Adrenal gland (tissue), 12 donors: Measurements from ENCODE around the gene APLF. TPM values are rescaled to one million over a fixed set of nuclear protein-coding genes. Genes with fewer than 3 reads are reported as not detected.

Experiments
- DNase-seq, 7 donors: peaks; one replicate each; pipeline ENCODE4 v3.0.0-alpha.2; 2019 to 2020
- H3K27ac ChIP-seq, 5 donors: fragments of 200-600 bp; sonication (generic) in 4 of 5; 1 replicate in 3 of 5; 2 replicates in 2 of 5; pipeline versions ENCODE4 v1.5.1 to v1.8.0; 2016 to 2020; ENCODE audit warnings: mild to moderate bottlenecking in 1 of 5
- H3K27me3 ChIP-seq: fragments of 200-600 bp; 2 replicates; pipeline ENCODE4 v1.8.0; 2021
- H3K36me3 ChIP-seq, 2 donors: fragments of 200-600 bp; replicated peaks in 1 of 2; 1 replicate in 1 of 2; 2 replicates in 1 of 2; pipeline versions ENCODE4 v1.5.1 to v1.8.0; 2018 to 2022
- H3K4me1 ChIP-seq, 2 donors: fragments of 200-600 bp; replicated peaks in 1 of 2; 1 replicate in 1 of 2; 2 replicates in 1 of 2; pipeline versions ENCODE4 v1.5.1 to v1.8.0; 2018 to 2021
- H3K4me3 ChIP-seq, 4 donors: fragments of 200-600 bp; sonication (generic) in 3 of 4; one replicate each; pipeline ENCODE4 v1.5.1; 2016 to 2018
- H3K9me3 ChIP-seq, 3 donors: fragments of 200-600 bp; sonication (generic) in 1 of 3; replicated peaks in 1 of 3; 1 replicate in 2 of 3; 2 replicates in 1 of 3; pipeline versions ENCODE4 v1.5.1 to v1.8.0; 2016 to 2021
- POLR2A ChIP-seq, 2 donors: fragments of 450-650 bp; IDR thresholded peaks; one replicate each; pipeline ENCODE4 v1.6.1; 2017; ENCODE audit warnings: antibody characterized with exemption in 2 of 2, mild to moderate bottlenecking in 2 of 2, moderate library complexity in 1 of 2
- WGBS, 4 donors: extraction: QIAGEN DNeasy Blood & Tissue Kit in 2 of 4; methylation state at CpG; one replicate each; pipeline versions ENCODE4 v1.1.5 to v1.1.7; 2013 to 2017; 5-methylcytosine and 5-hydroxymethylcytosine counted together
- intact Hi-C, 2 donors: fragments of 100-400 bp; cut with DNase I; formaldehyde crosslinking; loops; one replicate each; pipeline versions ENCODE4 v1.14.1 to v1.15.0; 2022 to 2023
- polyA plus RNA-seq, 3 donors: library from polyadenylated mRNA; stranded (reverse); fragments of 200-250 nt in 2 of 3; fragments of 350-450 nt in 1 of 3; fragmentation: Illumina TruSeq in 1 of 3; extraction: RNeasy Lipid Tissue Mini Kit (QIAGEN cat#74804) in 1 of 3; gene quantifications; one replicate each; pipeline ENCODE4 v1.2.3, GENCODE V29; 2013 to 2014
- total RNA-seq, 9 donors: library from RNA; depleted of rRNA in 4 of 9; stranded (reverse); fragments of >200 nt in 4 of 9; fragments of 120-200 nt in 1 of 9; fragmentation: NEBNext Ultra II Directional in 1 of 9; extraction: Animal tissue kit (Norgen Biotek cat#: 25700) in 1 of 9; gene quantifications; one replicate each; pipeline versions ENCODE4 v1.1.0 to v1.2.4, GENCODE V29; 2013 to 2023
- TF ChIP-seq, protein P1 (sequence below), 6 experiments: fragments of 450-650 bp in 4 of 6; fragments of 200-600 bp in 2 of 6; sonication (generic) in 1 of 6; IDR thresholded peaks; 1 replicate in 5 of 6; 2 replicates in 1 of 6; pipeline versions ENCODE4 v1.5.1 to v1.8.0; 2016 to 2021; ENCODE audit warnings: antibody characterized with exemption in 6 of 6, mild to moderate bottlenecking in 2 of 6, moderate library complexity in 1 of 6
- donor health status: healthy with polysubstance abuse.
- donor health status: Bipolar disorder and iron deficiency.
- donor health status: DM: yes; HTN: yes; CAD: no.
- donor health status: DM: no; HTN: no; CAD: no.
- donor health status: DM: no; HTN: no; CAD: no.
- donor health status: DM: yes; HTN: yes; CAD: no.

Gene APLF
- total and polyA plus RNA-seq, 12 donors, result 1.1 to 6.8 (median 3.6) TPM

GRCh38 chr2:68604077-68604476 lies 136.7 kb downstream of the APLF start:
- no peak overlapping the region for H3K4me3 ChIP-seq
- H3K27me3 ChIP-seq, result no peaks in the 10 kb centered on the region
- 82 to 90% (median 86%) methylated on average over 3 of the region's 3 CpGs for WGBS, 4 donors
- H3K9me3 ChIP-seq, result peaks cover 0 to 5% (median 0%) of the 10 kb centered on the region in 3 donors
- no peaks in the 10 kb centered on the region for H3K4me1 ChIP-seq
- DNase-seq, result no peak
- TF ChIP-seq, protein P1, sequence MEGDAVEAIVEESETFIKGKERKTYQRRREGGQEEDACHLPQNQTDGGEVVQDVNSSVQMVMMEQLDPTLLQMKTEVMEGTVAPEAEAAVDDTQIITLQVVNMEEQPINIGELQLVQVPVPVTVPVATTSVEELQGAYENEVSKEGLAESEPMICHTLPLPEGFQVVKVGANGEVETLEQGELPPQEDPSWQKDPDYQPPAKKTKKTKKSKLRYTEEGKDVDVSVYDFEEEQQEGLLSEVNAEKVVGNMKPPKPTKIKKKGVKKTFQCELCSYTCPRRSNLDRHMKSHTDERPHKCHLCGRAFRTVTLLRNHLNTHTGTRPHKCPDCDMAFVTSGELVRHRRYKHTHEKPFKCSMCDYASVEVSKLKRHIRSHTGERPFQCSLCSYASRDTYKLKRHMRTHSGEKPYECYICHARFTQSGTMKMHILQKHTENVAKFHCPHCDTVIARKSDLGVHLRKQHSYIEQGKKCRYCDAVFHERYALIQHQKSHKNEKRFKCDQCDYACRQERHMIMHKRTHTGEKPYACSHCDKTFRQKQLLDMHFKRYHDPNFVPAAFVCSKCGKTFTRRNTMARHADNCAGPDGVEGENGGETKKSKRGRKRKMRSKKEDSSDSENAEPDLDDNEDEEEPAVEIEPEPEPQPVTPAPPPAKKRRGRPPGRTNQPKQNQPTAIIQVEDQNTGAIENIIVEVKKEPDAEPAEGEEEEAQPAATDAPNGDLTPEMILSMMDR (IDR thresholded peaks at IDR 0.05), result no peak
- no peak for TF ChIP-seq POLR2A (IDR thresholded peaks at IDR 0.05)
- no peaks in the 10 kb centered on the region for H3K36me3 ChIP-seq
- no peak overlapping the region for H3K27ac ChIP-seq
- intact Hi-C loops, result no loop called here

- no peaks in the 10 kb centered on the region for H3K36me3 ChIP-seq
- peaks cover 0 to 5% (median 0%) of the 10 kb centered on the region in 3 donors for H3K9me3 ChIP-seq
- TF ChIP-seq, protein P1 (IDR thresholded peaks at IDR 0.05), result no peak
- no peak for TF ChIP-seq POLR2A (IDR thresholded peaks at IDR 0.05)
- H3K4me3 ChIP-seq, result no peak overlapping the region
- H3K4me1 ChIP-seq, result no peaks in the 10 kb centered on the region
- no peaks in the 10 kb centered on the region for H3K27me3 ChIP-seq
- intact Hi-C loops, result no loop called here
- H3K27ac ChIP-seq, result no peak overlapping the region
- 90 to 100% (median 91%) methylated on average over 1 of the region's 1 CpG for WGBS, 4 donors
- DNase-seq, result no peak
Measured at GRCh38 chr2:68605939-68606338, 138.6 kb downstream of the APLF start.

DNA sequence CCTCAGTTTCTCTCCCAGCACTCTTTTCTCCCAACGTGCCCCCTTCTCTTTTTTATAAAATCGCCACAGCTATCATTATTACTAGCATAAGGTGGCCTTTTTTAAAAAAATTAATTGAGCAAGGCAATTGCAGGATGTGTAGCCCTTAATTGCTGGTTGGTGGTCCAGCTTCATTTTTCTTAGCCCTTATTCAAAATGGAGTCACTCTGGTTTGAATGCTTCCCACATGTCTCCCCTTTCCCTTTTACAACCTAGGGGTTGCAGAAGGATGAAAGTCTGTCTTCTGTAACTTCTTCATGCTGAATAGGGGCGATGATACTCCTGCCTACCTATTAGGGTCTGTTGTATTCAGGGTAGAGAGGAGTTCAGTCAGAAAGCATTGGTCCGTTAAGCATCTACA lies 139.4 kb downstream of the APLF start:
- H3K9me3 ChIP-seq, result no peaks in the 10 kb centered on the region
- no peaks in the 10 kb centered on the region for H3K4me1 ChIP-seq
- TF ChIP-seq, protein P1 (IDR thresholded peaks at IDR 0.05), result no peak
- TF ChIP-seq POLR2A (IDR thresholded peaks at IDR 0.05), result no peak
- H3K4me3 ChIP-seq, result no peak overlapping the region
- intact Hi-C loops, result no loop called here
- WGBS, 4 donors, result 75 to 85% (median 79%) methylated on average over 3 to 4 of the region's 4 CpGs
- H3K27me3 ChIP-seq, result no peaks in the 10 kb centered on the region
- H3K27ac ChIP-seq, result no peak overlapping the region
- no peak for DNase-seq
- H3K36me3 ChIP-seq, result no peaks in the 10 kb centered on the region

- intact Hi-C loops, result no loop called here
- H3K27me3 ChIP-seq, result no peaks in the 10 kb centered on the region
- no peak for DNase-seq
- H3K4me3 ChIP-seq, result no peak overlapping the region
- H3K36me3 ChIP-seq, result no peaks in the 10 kb centered on the region
- TF ChIP-seq POLR2A (IDR thresholded peaks at IDR 0.05), result no peak
- TF ChIP-seq, protein P1 (IDR thresholded peaks at IDR 0.05), result no peak
- H3K9me3 ChIP-seq, result no peaks in the 10 kb centered on the region
- H3K4me1 ChIP-seq, result no peaks in the 10 kb centered on the region
- H3K27ac ChIP-seq, result no peak overlapping the region
Measured at GRCh38 chr2:68607837-68608236, 140.5 kb downstream of the APLF start.
